Right hindlimb (tissue), 1 donor: ENCODE data around the gene LHPP.
"Not testable (repeated sequence)": the region's sequence is repeated elsewhere in the genome, so short reads cannot be mapped to it uniquely, and the experiment has no call there.

Experiments
- DNase-seq: peaks from one replicate; pipeline ENCODE4 v3.0.0-alpha.2; 2018

Gene LHPP

GRCh38 chr10:124598196-124598595, 136.6 kb downstream of the LHPP start:
- DNase-seq = no peak

GRCh38 chr10:124598773-124599587, 137.4 kb downstream of the LHPP start:
- DNase-seq = no peak

GRCh38 chr10:124599588-124600050, 138.0 kb downstream of the LHPP start:
- DNase-seq = no peak

GRCh38 chr10:124600051-124600880, 138.6 kb downstream of the LHPP start:
- no peak for DNase-seq

GRCh38 chr10:124601016-124601415, 139.4 kb downstream of the LHPP start:
- no peak for DNase-seq

- no peak for DNase-seq
Measured at GRCh38 chr10:124601431-124602120, 140.0 kb downstream of the LHPP start.

GRCh38 chr10:124602121-124602561, 140.5 kb downstream of the LHPP start:
- DNase-seq = no peak

GRCh38 chr10:124602646-124603365, 141.2 kb downstream of the LHPP start:
- no peak for DNase-seq

GRCh38 chr10:124603376-124604213, 142.0 kb downstream of the LHPP start:
- DNase-seq = no peak

- DNase-seq = no peak
Measured at GRCh38 chr10:124604214-124605000, 142.8 kb downstream of the LHPP start.

GRCh38 chr10:124605001-124605370, 143.4 kb downstream of the LHPP start:
- no peak for DNase-seq

GRCh38 chr10:124605481-124605855, 143.8 kb downstream of the LHPP start:
- no peak for DNase-seq

GRCh38 chr10:124605856-124606812, 144.5 kb downstream of the LHPP start:
- no peak for DNase-seq

GRCh38 chr10:124606822-124607221, 145.2 kb downstream of the LHPP start:
- DNase-seq = no peak

GRCh38 chr10:124607693-124608092, 146.1 kb downstream of the LHPP start:
- DNase-seq = no peak

GRCh38 chr10:124608093-124608721, 146.6 kb downstream of the LHPP start:
- no peak for DNase-seq

- DNase-seq = no peak
Measured at GRCh38 chr10:124609698-124610097, 148.1 kb downstream of the LHPP start.

- DNase-seq = not testable (repeated sequence)
Measured at GRCh38 chr10:124610186-124610585, 148.6 kb downstream of the LHPP start.

- DNase-seq = not testable (repeated sequence)
Measured at GRCh38 chr10:124610851-124611250, 149.2 kb downstream of the LHPP start.
